Neutrophil (primary cell): ENCODE results near the gene ITGB3.

Source experiments
- H3K27ac ChIP-seq: fragments of 200-600 bp; sonication (generic); 2 replicates; pipeline ENCODE4 v1.5.1; 2016; ENCODE audit warnings: mild to moderate bottlenecking, moderate library complexity
- H3K27me3 ChIP-seq: fragments of 200-600 bp; sonication (generic); 2 replicates; pipeline ENCODE4 v1.6.0; 2016; ENCODE audit warnings: mild to moderate bottlenecking
- H3K36me3 ChIP-seq: fragments of 200-600 bp; sonication (generic); 2 replicates; pipeline ENCODE4 v1.5.1; 2017
- H3K4me1 ChIP-seq, 2 experiments: fragments of 200-600 bp in 1 of 2; sonication (generic) in 1 of 2; 1 replicate in 1 of 2; 2 replicates in 1 of 2; pipeline versions ENCODE4 v1.5.1 to v1.6.1; 2013 to 2016; ENCODE audit warnings: low read depth in 1 of 2, low read length in 1 of 2, mild to moderate bottlenecking in 1 of 2, moderate library complexity in 1 of 2; ENCODE audit not compliant: control insufficient read depth in 1 of 2, insufficient read depth in 1 of 2
- H3K4me3 ChIP-seq, 2 experiments: fragments of 200-600 bp in 1 of 2; sonication (generic) in 1 of 2; 1 replicate in 1 of 2; 2 replicates in 1 of 2; pipeline ENCODE4 v1.5.1; 2013 to 2016; ENCODE audit warnings: low read depth in 1 of 2, low read length in 1 of 2, mild to moderate bottlenecking in 1 of 2, moderate library complexity in 1 of 2
- H3K9me3 ChIP-seq: fragments of 200-600 bp; sonication (generic); 2 replicates; pipeline ENCODE4 v1.5.1; 2016
- TF ChIP-seq, protein P1 (sequence below): fragments of 200-600 bp; sonication (generic); IDR thresholded peaks from 2 replicates; pipeline ENCODE4 v1.5.1; 2016; ENCODE audit warnings: antibody characterized with exemption

ITGB3 gene

DNA sequence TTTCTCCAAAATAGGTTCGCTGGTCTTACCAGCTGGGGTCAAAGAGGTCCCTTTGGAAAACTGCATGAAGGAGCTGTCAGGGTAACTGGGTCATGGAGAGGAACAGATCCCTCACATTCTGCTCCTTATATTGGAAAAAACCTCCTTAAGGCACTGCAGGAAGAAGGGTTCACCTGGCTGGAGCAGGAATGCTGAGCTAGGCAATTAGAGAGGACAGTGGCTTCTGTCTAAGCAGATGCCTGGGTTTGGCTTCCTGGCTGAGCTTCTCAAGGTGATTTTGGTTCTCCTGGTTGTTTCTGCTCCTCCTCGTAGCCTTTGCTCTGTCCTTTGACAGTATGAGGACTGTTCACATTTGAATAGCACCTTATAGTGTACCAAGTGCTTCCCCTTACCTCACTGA lies 19.6 kb downstream of the ITGB3 start:
- TF ChIP-seq, protein P1, sequence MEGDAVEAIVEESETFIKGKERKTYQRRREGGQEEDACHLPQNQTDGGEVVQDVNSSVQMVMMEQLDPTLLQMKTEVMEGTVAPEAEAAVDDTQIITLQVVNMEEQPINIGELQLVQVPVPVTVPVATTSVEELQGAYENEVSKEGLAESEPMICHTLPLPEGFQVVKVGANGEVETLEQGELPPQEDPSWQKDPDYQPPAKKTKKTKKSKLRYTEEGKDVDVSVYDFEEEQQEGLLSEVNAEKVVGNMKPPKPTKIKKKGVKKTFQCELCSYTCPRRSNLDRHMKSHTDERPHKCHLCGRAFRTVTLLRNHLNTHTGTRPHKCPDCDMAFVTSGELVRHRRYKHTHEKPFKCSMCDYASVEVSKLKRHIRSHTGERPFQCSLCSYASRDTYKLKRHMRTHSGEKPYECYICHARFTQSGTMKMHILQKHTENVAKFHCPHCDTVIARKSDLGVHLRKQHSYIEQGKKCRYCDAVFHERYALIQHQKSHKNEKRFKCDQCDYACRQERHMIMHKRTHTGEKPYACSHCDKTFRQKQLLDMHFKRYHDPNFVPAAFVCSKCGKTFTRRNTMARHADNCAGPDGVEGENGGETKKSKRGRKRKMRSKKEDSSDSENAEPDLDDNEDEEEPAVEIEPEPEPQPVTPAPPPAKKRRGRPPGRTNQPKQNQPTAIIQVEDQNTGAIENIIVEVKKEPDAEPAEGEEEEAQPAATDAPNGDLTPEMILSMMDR: no peak
- H3K36me3 ChIP-seq: no peaks in the 10 kb centered on the region

DNA sequence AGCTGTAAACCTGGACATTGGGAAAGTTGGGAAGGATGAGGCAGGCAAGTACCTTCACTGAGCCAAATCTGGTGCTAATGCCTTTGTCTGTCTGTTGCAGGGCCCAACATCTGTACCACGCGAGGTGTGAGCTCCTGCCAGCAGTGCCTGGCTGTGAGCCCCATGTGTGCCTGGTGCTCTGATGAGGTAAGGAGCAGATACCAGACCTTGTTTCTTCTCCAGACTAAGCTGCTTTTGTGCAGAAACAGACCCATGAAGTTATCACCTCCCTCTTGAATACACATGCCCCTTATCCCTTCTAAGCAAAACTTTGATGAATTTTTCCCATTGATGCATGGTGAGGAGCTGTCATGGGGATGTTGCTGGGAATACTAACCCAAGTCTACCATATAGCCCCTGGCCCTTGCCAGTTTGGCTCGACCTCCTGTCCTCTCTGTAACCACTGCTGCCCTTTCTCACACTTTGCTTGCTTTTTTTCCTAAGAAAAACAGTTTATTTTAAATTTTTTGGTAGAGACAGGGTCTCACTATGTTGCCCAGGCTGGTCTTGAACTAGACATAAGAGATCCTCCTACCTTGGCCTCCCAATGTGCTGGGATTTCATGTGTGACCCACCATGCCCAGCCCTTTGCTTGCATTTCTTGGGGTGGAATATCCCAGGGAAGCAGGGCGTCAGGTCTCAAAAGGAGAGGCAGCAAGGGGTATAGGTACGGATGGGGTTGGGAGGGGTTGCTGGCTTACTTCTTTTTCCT lies 20.9 kb downstream of the ITGB3 start:
- Histone ChIP-seq H3K27ac (no peak overlapping the region), H3K4me1 (peaks cover 0 to 4% of the 10 kb centered on the region in 2 experiments)

More for the DNA sequence above, 19.6 kb downstream of the ITGB3 start:
- H3K27ac ChIP-seq: no peak overlapping the region
- peaks cover 17% of the 10 kb centered on the region for H3K27me3 ChIP-seq
- H3K9me3 ChIP-seq: no peaks in the 10 kb centered on the region
- no peak overlapping the region for H3K4me3 ChIP-seq
- H3K4me1 ChIP-seq: no peaks in the 10 kb centered on the region

DNA sequence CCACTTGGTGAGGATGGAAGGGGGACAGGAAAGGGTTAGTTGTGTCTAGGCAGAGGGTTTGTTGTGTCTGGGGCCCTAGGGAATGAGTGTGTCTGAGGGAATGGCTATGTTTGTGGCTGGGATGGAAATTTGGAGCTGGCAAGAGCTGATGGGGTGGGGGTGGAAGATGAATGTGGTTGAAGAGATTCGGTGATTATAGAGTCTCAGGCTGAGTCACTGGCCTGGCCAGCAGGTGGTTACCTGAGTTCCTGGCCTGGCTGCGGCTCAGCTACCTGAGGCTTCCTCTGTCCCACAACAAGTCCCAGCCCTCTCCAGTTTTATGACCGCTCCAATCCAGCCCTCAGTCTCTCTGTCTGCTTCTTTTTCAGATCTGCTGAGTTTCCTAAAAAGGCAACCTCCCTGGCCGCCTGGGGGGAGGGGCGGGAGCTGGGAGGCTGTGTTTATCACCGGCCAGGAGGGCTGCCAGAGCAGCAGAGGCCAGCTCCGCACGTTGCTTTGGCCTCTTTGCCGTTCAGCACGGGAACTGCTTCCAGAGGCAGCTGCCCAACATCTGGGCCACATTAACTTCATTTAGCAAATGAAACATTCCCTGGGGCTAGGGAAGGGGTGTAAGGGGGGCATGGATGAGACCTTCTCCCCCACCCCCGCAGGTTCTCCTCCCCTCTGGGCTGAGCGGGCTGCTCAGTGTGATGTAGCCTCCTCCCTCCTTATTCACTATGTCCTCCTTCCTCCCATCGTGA lies 21.8 kb downstream of the ITGB3 start:
- no peaks in the 10 kb centered on the region for H3K9me3 ChIP-seq
- TF ChIP-seq, protein P1: no peak
- H3K4me1 ChIP-seq: peaks cover 0 to 4% of the 10 kb centered on the region in 2 experiments
- peaks cover 17% of the 10 kb centered on the region for H3K27me3 ChIP-seq
- H3K4me3 ChIP-seq: no peak overlapping the region
- H3K27ac ChIP-seq: no peak overlapping the region
- H3K36me3 ChIP-seq: no peaks in the 10 kb centered on the region

More for the DNA sequence above, 20.9 kb downstream of the ITGB3 start:
- no peak overlapping the region for H3K4me3 ChIP-seq
- H3K9me3 ChIP-seq: no peaks in the 10 kb centered on the region
- TF ChIP-seq, protein P1: no peak
- H3K36me3 ChIP-seq: no peaks in the 10 kb centered on the region
- peaks cover 17% of the 10 kb centered on the region for H3K27me3 ChIP-seq

DNA sequence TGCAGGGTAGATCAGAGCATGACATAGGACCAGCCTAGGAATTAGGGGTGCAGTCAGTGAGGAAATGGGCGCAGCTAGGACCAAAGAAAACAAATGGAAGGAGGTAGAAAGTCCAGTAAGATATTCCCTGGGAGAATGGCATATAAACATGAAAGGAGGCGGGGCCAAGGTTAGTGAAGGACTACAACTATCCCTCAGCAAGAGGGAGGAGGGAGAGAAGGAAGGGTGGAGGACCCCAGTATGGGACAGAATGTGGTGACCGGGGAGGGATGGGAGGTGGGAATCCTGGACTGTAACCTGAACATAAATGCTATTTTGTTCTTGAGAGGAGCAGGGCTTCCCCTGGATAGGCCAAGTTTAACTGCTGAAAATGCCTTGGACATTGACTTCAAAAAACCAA lies 22.8 kb downstream of the ITGB3 start:
- H3K27ac ChIP-seq: no peak overlapping the region
- peaks cover 17% of the 10 kb centered on the region for H3K27me3 ChIP-seq
- H3K4me3 ChIP-seq: no peak overlapping the region
- H3K36me3 ChIP-seq: no peaks in the 10 kb centered on the region
- no peaks in the 10 kb centered on the region for H3K9me3 ChIP-seq
- peaks cover 0 to 4% of the 10 kb centered on the region in 2 experiments for H3K4me1 ChIP-seq
- TF ChIP-seq, protein P1: no peak

DNA sequence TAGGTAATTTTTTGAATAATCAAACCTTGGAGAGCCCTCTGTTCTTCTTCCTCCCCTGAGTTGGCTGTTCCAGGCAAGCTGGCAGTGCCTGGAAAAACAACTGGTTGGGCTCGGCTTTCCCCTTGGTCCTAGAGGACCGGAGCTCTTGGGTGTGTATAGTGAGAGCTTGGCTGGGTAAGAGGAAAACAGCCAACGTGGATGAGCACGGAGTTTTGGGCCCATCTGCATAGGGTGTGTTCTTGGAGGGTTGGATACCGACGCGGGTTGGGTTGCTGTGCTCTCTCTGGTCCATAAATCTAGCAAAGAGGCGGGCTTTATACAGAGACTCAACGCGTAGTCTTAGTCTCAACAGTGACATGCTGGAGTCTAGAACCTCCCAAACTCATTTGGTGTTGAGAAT lies 23.2 kb downstream of the ITGB3 start:
- peaks cover 0 to 4% of the 10 kb centered on the region in 2 experiments for H3K4me1 ChIP-seq
- H3K27ac ChIP-seq: no peak overlapping the region

More for the DNA sequence above, 23.2 kb downstream of the ITGB3 start:
- TF ChIP-seq, protein P1: no peak
- Histone ChIP-seq H3K9me3 (no peaks in the 10 kb centered on the region), H3K27me3 (peaks cover 17% of the 10 kb centered on the region), H3K4me3 (no peak overlapping the region), H3K36me3 (no peaks in the 10 kb centered on the region)
